HCT116 (cell line): ENCODE results near the gene PCDH9.

Experiments
- CTCF ChIP-seq, 3 experiments: fragments of 200-600 bp in 1 of 3; sonication (generic) in 1 of 3; IDR thresholded peaks in 2 of 3; conservative IDR thresholded peaks in 1 of 3; 2 replicates each; pipeline ENCODE4 v1.5.1; 2012 to 2017; ENCODE audit warnings: low read depth in 2 of 3, low read length in 2 of 3, antibody characterized with exemption in 1 of 3, borderline replicate concordance in 1 of 3, control low read depth in 1 of 3, mild to moderate bottlenecking in 1 of 3, mixed read lengths in 1 of 3, mixed run types in 1 of 3, moderate library complexity in 1 of 3; ENCODE audit not compliant: insufficient read depth in 1 of 3
- JUND ChIP-seq: IDR thresholded peaks from 2 replicates; pipeline ENCODE4 v1.6.1; 2012
- POLR2A ChIP-seq: IDR thresholded peaks from 2 replicates; pipeline ENCODE4 v1.7.0; 2011; ENCODE audit warnings: borderline replicate concordance; ENCODE audit not compliant: insufficient read depth, insufficient read length; ENCODE audit errors: extremely low read depth
- POLR2AphosphoS5 ChIP-seq: IDR thresholded peaks from 2 replicates; pipeline ENCODE4 v1.6.1; 2011; ENCODE audit warnings: mild to moderate bottlenecking, low read depth, low read length, moderate library complexity
- ZBTB33 ChIP-seq: IDR thresholded peaks from 2 replicates; pipeline ENCODE4 v1.6.1; 2011; ENCODE audit warnings: mild to moderate bottlenecking, low read length, moderate library complexity; ENCODE audit not compliant: insufficient replicate concordance; ENCODE audit errors: extremely low read depth
- ZFX ChIP-seq: fragments of 450-650 bp; IDR thresholded peaks from 2 replicates; pipeline ENCODE4 v1.6.1; 2017
- ZNF274 ChIP-seq: fragments of 200-500 bp; sonication (Bioruptor generic); IDR thresholded peaks from 2 replicates; pipeline ENCODE4 v1.6.1; 2014; ENCODE audit warnings: mild to moderate bottlenecking, low read depth, low read length, inconsistent platforms
- TF ChIP-seq, protein P1 (sequence below): IDR thresholded peaks from 2 replicates; pipeline ENCODE4 v1.6.1; 2012; ENCODE audit warnings: low read depth

DNA sequence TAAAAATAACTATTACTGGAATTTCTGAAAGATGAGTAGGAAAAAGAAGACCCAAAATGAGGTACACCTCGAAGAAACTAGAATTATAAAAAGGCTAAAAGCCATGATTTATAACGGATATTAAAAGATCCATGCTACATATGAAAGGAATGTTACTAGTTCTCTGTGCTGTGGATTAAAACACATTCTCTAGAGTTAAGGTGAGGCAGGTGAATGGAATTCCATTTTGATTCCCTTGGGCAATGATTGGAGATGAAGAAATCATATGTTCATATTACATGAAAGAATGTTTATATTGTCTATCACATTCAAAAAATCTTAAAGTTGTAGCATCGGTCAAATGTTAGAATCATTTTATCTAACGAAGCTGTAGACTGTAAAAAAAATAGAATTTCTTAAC, 783.7 kb downstream of the PCDH9 start:
- TF ChIP-seq CTCF (IDR thresholded peaks at IDR 0.05 in 2 of 3, conservative IDR thresholded peaks at IDR 0.05 in 1 of 3; ENCODE audit: borderline replicate concordance in 1 of 3, insufficient read depth in 1 of 3, low read depth in 2 of 3, low read length in 2 of 3) (no peak), ZBTB33 (no peak), ZNF274 (no peak), POLR2AphosphoS5 (no peak), POLR2A (no peak), ZFX (no peak), JUND (no peak)
- TF ChIP-seq, protein P1, sequence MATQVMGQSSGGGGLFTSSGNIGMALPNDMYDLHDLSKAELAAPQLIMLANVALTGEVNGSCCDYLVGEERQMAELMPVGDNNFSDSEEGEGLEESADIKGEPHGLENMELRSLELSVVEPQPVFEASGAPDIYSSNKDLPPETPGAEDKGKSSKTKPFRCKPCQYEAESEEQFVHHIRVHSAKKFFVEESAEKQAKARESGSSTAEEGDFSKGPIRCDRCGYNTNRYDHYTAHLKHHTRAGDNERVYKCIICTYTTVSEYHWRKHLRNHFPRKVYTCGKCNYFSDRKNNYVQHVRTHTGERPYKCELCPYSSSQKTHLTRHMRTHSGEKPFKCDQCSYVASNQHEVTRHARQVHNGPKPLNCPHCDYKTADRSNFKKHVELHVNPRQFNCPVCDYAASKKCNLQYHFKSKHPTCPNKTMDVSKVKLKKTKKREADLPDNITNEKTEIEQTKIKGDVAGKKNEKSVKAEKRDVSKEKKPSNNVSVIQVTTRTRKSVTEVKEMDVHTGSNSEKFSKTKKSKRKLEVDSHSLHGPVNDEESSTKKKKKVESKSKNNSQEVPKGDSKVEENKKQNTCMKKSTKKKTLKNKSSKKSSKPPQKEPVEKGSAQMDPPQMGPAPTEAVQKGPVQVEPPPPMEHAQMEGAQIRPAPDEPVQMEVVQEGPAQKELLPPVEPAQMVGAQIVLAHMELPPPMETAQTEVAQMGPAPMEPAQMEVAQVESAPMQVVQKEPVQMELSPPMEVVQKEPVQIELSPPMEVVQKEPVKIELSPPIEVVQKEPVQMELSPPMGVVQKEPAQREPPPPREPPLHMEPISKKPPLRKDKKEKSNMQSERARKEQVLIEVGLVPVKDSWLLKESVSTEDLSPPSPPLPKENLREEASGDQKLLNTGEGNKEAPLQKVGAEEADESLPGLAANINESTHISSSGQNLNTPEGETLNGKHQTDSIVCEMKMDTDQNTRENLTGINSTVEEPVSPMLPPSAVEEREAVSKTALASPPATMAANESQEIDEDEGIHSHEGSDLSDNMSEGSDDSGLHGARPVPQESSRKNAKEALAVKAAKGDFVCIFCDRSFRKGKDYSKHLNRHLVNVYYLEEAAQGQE: no peak
